GM10266 (cell line): ENCODE data around the gene APOL4.

Experiments used
- DNase-seq: peaks from one replicate; pipeline ENCODE4 v3.0.0; 2012; ENCODE audit errors: extremely low spot score
- TF ChIP-seq, protein P1 (sequence below): IDR thresholded peaks from 2 replicates; pipeline ENCODE4 v1.5.1; 2012; ENCODE audit warnings: mild to moderate bottlenecking, low read depth; ENCODE audit not compliant: control insufficient read depth, insufficient read depth; ENCODE audit errors: missing control alignments

The APOL4 gene

DNA sequence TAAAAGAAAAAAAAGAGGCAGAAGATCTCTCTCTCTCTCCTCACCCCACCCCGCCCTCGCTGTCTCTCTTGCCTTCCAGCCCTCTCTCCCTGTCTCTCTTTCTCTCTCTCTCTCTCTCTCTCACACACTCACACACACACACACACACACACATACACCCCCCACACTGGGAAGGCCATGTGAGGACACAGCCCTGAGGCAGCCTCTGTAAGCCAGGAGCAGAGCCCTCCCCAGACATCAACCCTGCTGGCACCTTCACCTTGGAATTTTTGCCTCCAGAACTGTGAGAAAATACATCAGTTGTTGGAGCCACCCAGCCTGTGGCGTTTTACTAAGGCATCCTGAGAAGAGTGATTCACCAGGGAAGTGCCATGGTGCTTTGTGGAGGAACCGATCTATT lies 55.7 kb downstream of the APOL4 start:
- TF ChIP-seq, protein P1, sequence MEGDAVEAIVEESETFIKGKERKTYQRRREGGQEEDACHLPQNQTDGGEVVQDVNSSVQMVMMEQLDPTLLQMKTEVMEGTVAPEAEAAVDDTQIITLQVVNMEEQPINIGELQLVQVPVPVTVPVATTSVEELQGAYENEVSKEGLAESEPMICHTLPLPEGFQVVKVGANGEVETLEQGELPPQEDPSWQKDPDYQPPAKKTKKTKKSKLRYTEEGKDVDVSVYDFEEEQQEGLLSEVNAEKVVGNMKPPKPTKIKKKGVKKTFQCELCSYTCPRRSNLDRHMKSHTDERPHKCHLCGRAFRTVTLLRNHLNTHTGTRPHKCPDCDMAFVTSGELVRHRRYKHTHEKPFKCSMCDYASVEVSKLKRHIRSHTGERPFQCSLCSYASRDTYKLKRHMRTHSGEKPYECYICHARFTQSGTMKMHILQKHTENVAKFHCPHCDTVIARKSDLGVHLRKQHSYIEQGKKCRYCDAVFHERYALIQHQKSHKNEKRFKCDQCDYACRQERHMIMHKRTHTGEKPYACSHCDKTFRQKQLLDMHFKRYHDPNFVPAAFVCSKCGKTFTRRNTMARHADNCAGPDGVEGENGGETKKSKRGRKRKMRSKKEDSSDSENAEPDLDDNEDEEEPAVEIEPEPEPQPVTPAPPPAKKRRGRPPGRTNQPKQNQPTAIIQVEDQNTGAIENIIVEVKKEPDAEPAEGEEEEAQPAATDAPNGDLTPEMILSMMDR, result no peak
- DNase-seq, result no peak

DNA sequence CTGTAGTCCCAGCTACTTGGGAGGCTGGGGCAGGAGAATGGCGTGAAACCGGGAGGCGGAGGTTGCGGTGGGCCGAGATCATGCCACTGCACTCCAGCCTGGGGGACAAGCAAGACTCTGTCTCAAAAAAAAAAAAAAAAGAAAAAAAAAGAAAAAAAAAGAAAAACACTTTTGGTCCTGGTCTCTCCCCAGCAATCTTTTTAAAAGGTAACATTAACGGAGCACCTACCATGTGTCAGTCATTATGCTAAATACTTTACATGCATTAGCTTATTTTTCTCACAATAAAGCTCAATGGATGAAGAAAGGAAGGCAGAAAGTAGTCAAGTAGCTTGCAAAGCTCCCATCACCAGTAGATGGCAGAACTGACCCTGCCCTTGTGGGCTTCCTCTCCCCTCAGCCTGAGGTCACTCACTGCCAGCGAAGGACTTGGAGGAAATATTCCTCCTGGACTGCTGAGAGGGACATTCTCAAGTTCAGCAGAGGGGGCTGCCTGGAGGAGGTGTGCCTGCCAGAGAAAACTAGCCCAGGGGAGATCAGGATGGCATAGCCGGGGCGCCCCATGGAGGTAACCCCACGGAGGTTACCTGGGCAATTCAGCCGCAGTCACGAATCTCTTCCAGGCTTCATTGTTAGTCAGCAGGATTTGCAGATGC lies 56.6 kb downstream of the APOL4 start:
- TF ChIP-seq, protein P1, result peak; percentile 61
- no peak for DNase-seq

DNA sequence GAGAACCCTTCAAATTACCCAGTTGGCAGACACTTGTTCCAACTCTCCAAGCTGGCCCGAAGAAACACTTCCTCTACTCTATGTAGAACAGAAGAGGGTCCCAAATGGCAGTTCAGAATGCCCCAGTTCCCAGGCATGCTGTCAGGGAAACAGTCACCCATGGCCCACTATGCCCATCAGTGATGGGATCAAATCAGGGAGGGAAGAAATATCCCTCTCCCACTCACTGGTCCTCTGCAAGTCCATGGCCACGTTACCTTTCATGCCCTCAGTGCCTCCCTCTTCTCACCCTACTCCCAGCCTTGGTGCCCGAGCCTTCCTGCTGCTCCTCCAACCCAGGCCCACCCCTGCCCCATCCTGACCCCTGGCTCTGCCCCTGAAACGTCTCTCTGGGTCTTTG lies 57.7 kb downstream of the APOL4 start:
- DNase-seq, result no peak
- TF ChIP-seq, protein P1, result no peak

DNA sequence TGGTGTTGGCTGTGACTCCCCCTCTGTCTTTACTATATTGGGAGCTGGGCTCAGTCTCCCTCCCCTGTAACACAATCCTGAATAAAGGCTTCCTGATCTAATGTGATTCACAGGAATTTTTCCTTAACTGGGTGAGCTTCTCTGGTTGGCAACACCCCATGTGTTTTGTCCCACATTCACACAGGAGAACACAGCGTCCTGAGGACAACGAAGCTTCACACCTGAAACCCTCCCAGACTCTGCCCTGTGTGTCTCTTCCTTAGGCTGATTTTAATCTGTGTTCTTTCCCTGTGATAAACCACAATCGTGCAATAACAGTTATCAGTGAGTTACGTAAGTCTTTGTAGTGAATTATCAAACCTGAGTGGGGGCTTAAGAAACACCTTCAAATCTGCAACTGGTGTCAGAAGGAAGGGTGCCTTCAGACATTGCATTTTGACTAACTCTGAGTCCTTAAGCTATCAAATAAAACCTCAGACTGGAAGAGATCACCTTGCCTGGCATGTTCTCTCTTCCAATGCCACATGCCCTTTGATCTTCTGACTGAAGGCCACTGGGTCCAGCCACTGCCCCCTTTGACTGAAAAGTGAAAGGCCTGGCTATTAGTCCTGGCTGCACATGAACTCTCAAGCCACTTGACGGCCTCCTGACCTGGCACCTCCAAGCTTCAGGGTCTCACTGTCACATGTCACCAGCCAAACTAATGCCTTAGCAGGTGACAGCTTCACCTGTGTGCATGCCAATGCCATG lies 58.4 kb downstream of the APOL4 start:
- DNase-seq, result no peak
- TF ChIP-seq, protein P1, result no peak

DNA sequence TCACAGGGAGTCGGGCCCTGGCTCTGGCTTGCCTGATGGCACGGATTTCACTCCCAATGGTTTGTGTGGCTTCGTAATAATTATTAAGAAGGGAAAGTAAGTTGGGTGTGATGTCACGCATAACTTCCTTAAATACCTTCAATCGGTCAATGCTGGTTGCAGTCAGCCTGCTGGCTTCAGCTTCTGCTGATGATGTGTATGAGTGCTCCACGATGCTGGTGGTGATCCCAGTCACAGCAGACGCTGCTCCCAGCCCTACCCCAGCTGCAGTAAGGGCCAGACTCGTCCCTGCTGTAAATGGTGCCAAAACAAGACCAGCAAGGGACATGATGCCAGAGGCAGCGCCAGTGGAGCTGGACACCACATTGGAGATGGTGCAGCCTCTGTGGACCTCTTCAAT lies 60.1 kb downstream of the APOL4 start:
- DNase-seq, result no peak
- TF ChIP-seq, protein P1, result no peak
